Peyer's patch (tissue), 4 donors: ENCODE measurements around the gene NFE2L3.

Experiments
- CTCF ChIP-seq, 6 experiments: fragments of 450-650 bp in 4 of 6; fragments of 200-600 bp in 2 of 6; sonication (generic) in 1 of 6; IDR thresholded peaks; one replicate each; pipeline ENCODE4 v1.5.1; 2017 to 2019; ENCODE audit warnings: antibody characterized with exemption in 6 of 6, mild to moderate bottlenecking in 3 of 6, moderate library complexity in 1 of 6
- POLR2A ChIP-seq, 2 donors: fragments of 450-650 bp; IDR thresholded peaks; one replicate each; pipeline ENCODE4 v1.5.1; 2017; ENCODE audit warnings: antibody characterized with exemption in 2 of 2, mild to moderate bottlenecking in 2 of 2, moderate library complexity in 2 of 2

GRCh38 chr7:26162431-26162830 is 10.4 kb downstream of the NFE2L3 start:
- no peak for TF ChIP-seq CTCF (IDR thresholded peaks at IDR 0.05)
- no peak for TF ChIP-seq POLR2A (IDR thresholded peaks at IDR 0.05)
